H1 (cell line): ENCODE results near the gene FAM184B. TPM values are rescaled to one million over a fixed set of nuclear protein-coding genes. Genes with fewer than 3 reads are reported as not detected.

Experiments
- TBP ChIP-seq: IDR thresholded peaks from 2 replicates; pipeline ENCODE4 v1.6.1; 2011; ENCODE audit warnings: low read depth, low read length, improper control_type of control experiment
- TCF12 ChIP-seq: IDR thresholded peaks from 2 replicates; pipeline ENCODE4 v1.6.1; 2011; ENCODE audit warnings: low read depth, mild to moderate bottlenecking, low read length
- polyA plus RNA-seq, 7 experiments: library from polyadenylated mRNA; depleted of rRNA in 3 of 7; stranded (reverse) in 5 of 7; unstranded in 2 of 7; fragments of >200 nt in 5 of 7; fragments of 200-250 nt in 2 of 7; gene quantifications; 1 replicate in 5 of 7; 2 replicates in 1 of 7; 4 replicates in 1 of 7; pipeline versions ENCODE4 v1.2.1 to v1.2.3, GENCODE V29; 2011 to 2013; ENCODE audit warnings: missing spikeins in 2 of 7, mixed read lengths in 2 of 7
- total RNA-seq: library from RNA; stranded (reverse); fragmentation: NEBNext Ultra II Directional; extraction: Animal tissue kit (Norgen Biotek cat#: 25700); gene quantifications from 2 replicates; pipeline ENCODE4 v1.2.1, GENCODE V29; 2021
- TF ChIP-seq, protein P1 (sequence below): IDR thresholded peaks from 2 replicates; pipeline ENCODE4 v1.6.1; 2012; ENCODE audit warnings: inconsistent platforms
- TF ChIP-seq, protein P2 (sequence below): IDR thresholded peaks from 2 replicates; pipeline ENCODE4 v1.6.1; 2012; ENCODE audit warnings: inconsistent platforms

The FAM184B gene
- total and polyA plus RNA-seq, 2 of the 8 experiments (the other 6 are each of a cell fraction or from before 2014, with no cell fraction given), result 0.05 to 0.39 TPM

DNA sequence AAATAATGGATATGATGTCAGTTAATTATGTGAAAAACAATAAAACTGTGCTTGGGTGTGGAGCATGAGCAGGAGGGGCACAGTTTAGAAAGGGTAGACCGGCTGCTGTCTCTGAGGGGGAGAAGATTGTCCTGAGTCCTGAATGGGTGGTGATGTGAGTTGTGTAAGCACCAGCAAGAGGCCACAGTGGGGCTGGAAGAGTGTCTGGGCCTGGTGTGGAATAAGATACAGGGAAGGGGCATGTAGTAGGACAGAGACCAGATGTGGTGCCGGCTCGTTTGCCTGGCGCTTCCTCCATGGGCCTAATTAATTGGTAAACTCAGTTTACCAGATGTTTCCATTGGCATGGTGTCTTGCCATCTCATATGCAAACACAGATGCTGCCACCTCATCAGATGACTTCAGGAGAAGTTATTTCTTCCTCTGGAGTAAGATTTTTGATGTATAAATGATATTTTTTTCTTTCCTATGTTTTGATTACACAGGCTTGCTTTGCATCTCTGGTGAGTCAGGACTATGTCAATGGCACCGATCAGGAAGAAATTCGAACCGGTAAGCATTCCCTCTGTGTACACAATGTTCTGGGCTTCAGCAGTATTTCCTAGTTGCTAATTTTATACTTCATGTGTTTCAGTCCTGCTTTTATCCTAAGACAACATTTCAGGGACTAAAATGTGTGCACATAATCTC is 161.9 kb downstream of the FAM184B start (continued):
- TF ChIP-seq, protein P1, sequence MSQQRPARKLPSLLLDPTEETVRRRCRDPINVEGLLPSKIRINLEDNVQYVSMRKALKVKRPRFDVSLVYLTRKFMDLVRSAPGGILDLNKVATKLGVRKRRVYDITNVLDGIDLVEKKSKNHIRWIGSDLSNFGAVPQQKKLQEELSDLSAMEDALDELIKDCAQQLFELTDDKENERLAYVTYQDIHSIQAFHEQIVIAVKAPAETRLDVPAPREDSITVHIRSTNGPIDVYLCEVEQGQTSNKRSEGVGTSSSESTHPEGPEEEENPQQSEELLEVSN, result no peak
- TF ChIP-seq TCF12 (no peak), TBP (no peak)
- TF ChIP-seq, protein P2, sequence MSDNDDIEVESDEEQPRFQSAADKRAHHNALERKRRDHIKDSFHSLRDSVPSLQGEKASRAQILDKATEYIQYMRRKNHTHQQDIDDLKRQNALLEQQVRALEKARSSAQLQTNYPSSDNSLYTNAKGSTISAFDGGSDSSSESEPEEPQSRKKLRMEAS, result no peak
